HG03460 (cell line): ENCODE results near the gene ARRDC5.
"Not testable (repeated sequence)": the region's sequence is repeated elsewhere in the genome, so short reads cannot be mapped to it uniquely, and the experiment has no call there.

ENCODE experiments used
- ATAC-seq: cut with Tn5 transposase; IDR thresholded peaks from one replicate; pipeline ENCODE4 v1.9.1; 2021; ENCODE audit not compliant: unreplicated experiment

ARRDC5 gene

GRCh38 chr19:4902796-4903195 is at the start of gene ARRDC5:
ARRDC5 (minus strand) TSS chr19:4902896; CDS start chr19:4902825, 71 bp downstream.
- no peak for ATAC-seq

- no peak for ATAC-seq
These were observed 49.0 kb upstream of the ARRDC5 start for GRCh38 chr19:4951656-4952055.

- not testable (repeated sequence) for ATAC-seq
These were observed 48.0 kb upstream of the ARRDC5 start for GRCh38 chr19:4950650-4951049.

GRCh38 chr19:4941638-4942169 is 39.0 kb upstream of the ARRDC5 start:
- not testable (repeated sequence) for ATAC-seq

GRCh38 chr19:4939466-4939865 is 36.8 kb upstream of the ARRDC5 start:
- no peak for ATAC-seq

GRCh38 chr19:4938461-4938860 is 35.8 kb upstream of the ARRDC5 start:
- ATAC-seq: not testable (repeated sequence)

GRCh38 chr19:4937060-4937459 is 34.4 kb upstream of the ARRDC5 start:
- no peak for ATAC-seq

- no peak for ATAC-seq
These were observed 32.7 kb upstream of the ARRDC5 start for GRCh38 chr19:4935444-4935843.

GRCh38 chr19:4933528-4933927 is 30.8 kb upstream of the ARRDC5 start:
- no peak for ATAC-seq

- no peak for ATAC-seq
These were observed 30.0 kb upstream of the ARRDC5 start for GRCh38 chr19:4932711-4933110.

- no peak for ATAC-seq
These were observed 28.0 kb upstream of the ARRDC5 start for GRCh38 chr19:4930664-4931063.

- no peak for ATAC-seq
These were observed 26.5 kb upstream of the ARRDC5 start for GRCh38 chr19:4929186-4929585.

GRCh38 chr19:4923276-4923747 is 20.6 kb upstream of the ARRDC5 start:
- ATAC-seq: no peak

- no peak for ATAC-seq
These were observed 20.0 kb upstream of the ARRDC5 start for GRCh38 chr19:4922530-4923275.

- no peak for ATAC-seq
These were observed 13.8 kb upstream of the ARRDC5 start for GRCh38 chr19:4916292-4917082.

- no peak for ATAC-seq
These were observed 12.2 kb upstream of the ARRDC5 start for GRCh38 chr19:4914736-4915501.

GRCh38 chr19:4913996-4914735 is 11.5 kb upstream of the ARRDC5 start:
- ATAC-seq: no peak

- no peak for ATAC-seq
These were observed 9.3 kb upstream of the ARRDC5 start for GRCh38 chr19:4911786-4912672.

GRCh38 chr19:4911314-4911713 is 8.6 kb upstream of the ARRDC5 start:
- no peak for ATAC-seq
